Neural progenitor cell (in vitro differentiated cells): ENCODE results near the gene RNF222. TPM values are rescaled to one million over a fixed set of nuclear protein-coding genes. Genes with fewer than 3 reads are reported as not detected.

Experiments
- DNase-seq: peaks from one replicate; pipeline ENCODE4 v3.0.0-alpha.2; 2016; ENCODE audit warnings: low spot score
- H2AFZ ChIP-seq: fragments of 200-600 bp; sonication (generic); replicated peaks from 2 replicates; pipeline ENCODE4 v1.6.1; 2016; ENCODE audit warnings: antibody characterized with exemption
- H3F3A ChIP-seq: fragments of 200-600 bp; sonication (generic); 2 replicates; pipeline ENCODE4 v1.6.1; 2016; ENCODE audit warnings: antibody characterized with exemption, low read depth
- H3K27ac ChIP-seq: fragments of 200-600 bp; sonication (generic); 2 replicates; pipeline ENCODE4 v1.5.1; 2016; ENCODE audit warnings: mild to moderate bottlenecking
- H3K27me3 ChIP-seq: fragments of 200-600 bp; sonication (generic); 2 replicates; pipeline ENCODE4 v1.6.1; 2016; ENCODE audit warnings: mild to moderate bottlenecking, moderate library complexity
- H3K36me3 ChIP-seq: fragments of 200-600 bp; sonication (generic); 2 replicates; pipeline ENCODE4 v1.5.1; 2016
- H3K4me1 ChIP-seq: fragments of 200-600 bp; sonication (generic); 2 replicates; pipeline ENCODE4 v1.6.1; 2016; ENCODE audit warnings: mixed run types
- H3K4me2 ChIP-seq: fragments of 200-600 bp; sonication (generic); 2 replicates; pipeline ENCODE4 v1.6.1; 2016
- H3K4me3 ChIP-seq: fragments of 200-600 bp; sonication (generic); 2 replicates; pipeline ENCODE4 v1.5.1; 2016
- H3K79me2 ChIP-seq: fragments of 200-600 bp; sonication (generic); 2 replicates; pipeline ENCODE4 v1.6.1; 2016; ENCODE audit warnings: low read depth
- H3K9ac ChIP-seq: fragments of 200-600 bp; sonication (generic); 2 replicates; pipeline ENCODE4 v1.6.1; 2016
- H3K9me3 ChIP-seq: fragments of 200-600 bp; sonication (generic); 2 replicates; pipeline ENCODE4 v1.5.1; 2016; ENCODE audit warnings: low read depth
- H4K20me1 ChIP-seq: fragments of 200-600 bp; sonication (generic); 2 replicates; pipeline ENCODE4 v1.6.1; 2016; ENCODE audit warnings: low read depth
- H3K27ac Mint-ChIP-seq: 3 replicates; pipeline ENCODE4 v1.8.0; 2021; ENCODE audit warnings: mixed read lengths
- H3K27me3 Mint-ChIP-seq: 2 replicates; pipeline ENCODE4 v1.8.0; 2022; ENCODE audit warnings: low read depth, mild to moderate bottlenecking, inconsistent platforms, moderate library complexity, mixed read lengths; ENCODE audit not compliant: insufficient read depth
- H3K36me3 Mint-ChIP-seq: 3 replicates; pipeline ENCODE4 v1.8.0; 2021; ENCODE audit warnings: mixed read lengths
- H3K4me1 Mint-ChIP-seq: 3 replicates; pipeline ENCODE4 v1.8.0; 2021; ENCODE audit warnings: mixed read lengths
- H3K4me3 Mint-ChIP-seq: 3 replicates; pipeline ENCODE4 v1.8.0; 2021; ENCODE audit warnings: mild to moderate bottlenecking, moderate library complexity, mixed read lengths
- H3K9me3 Mint-ChIP-seq: 3 replicates; pipeline ENCODE4 v1.8.0; 2020; ENCODE audit warnings: mixed read lengths
- CTCF ChIP-seq: fragments of 200-600 bp; sonication (generic); IDR thresholded peaks from 2 replicates; pipeline ENCODE4 v1.5.1; 2017; ENCODE audit warnings: antibody characterized with exemption, mild to moderate bottlenecking
- EZH2 ChIP-seq: fragments of 200-600 bp; sonication (generic); IDR thresholded peaks from 2 replicates; pipeline ENCODE4 v1.6.1; 2017; ENCODE audit warnings: antibody characterized with exemption, mild to moderate bottlenecking, moderate library complexity
- EZH2phosphoT487 ChIP-seq: fragments of 200-600 bp; sonication (generic); IDR thresholded peaks from 2 replicates; pipeline ENCODE4 v1.6.1; 2017; ENCODE audit warnings: antibody characterized with exemption
- total RNA-seq: library from RNA; depleted of rRNA; stranded (reverse); fragments of >200 nt; gene quantifications from 2 replicates; pipeline ENCODE4 v1.2.3, GENCODE V29; 2015; ENCODE audit warnings: low replicate concordance

The RNF222 gene
- total RNA-seq, 1 donor from 2014 or later, result not detected

DNA sequence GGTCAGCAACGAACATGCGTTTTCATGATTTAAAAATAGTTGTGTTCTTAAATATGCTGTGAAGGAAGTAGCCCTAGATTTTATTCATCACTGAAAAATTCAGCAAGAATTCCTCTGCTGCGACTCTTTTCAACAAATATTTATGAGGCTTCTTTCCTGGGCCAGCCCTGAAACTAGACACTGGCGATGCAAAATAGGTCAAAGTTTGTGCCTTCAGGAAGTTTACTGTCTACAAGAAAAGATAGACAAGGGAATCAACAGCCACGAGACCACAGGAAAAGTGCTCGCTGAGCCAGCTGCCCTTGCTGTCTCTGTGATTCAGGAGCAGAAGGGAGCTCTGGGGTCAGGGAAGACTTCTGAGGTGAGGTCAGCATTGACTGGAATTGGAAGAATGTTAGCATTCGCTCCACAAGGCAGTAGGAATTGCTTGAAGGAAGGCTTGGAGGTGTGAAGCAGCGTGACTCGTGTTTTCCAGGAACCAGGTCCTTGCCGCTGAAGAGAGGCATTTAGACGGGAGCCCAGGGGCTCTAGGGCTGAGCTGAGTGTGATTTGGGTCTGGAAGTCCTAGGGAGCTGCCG, 12.7 kb downstream of the RNF222 start:
- Mint-ChIP-seq H3K4me3 (peak overlapping the region; percentile 100), H3K27me3 (no peaks in the 10 kb centered on the region), H3K4me1 (peaks cover 27% of the 10 kb centered on the region), H3K36me3 (peaks cover 12% of the 10 kb centered on the region), H3K9me3 (no peaks in the 10 kb centered on the region), H3K27ac (no peak overlapping the region)
- peak; percentile 21 for DNase-seq
- TF ChIP-seq CTCF (no peak), EZH2 (no peak), EZH2phosphoT487 (no peak)
- Histone ChIP-seq H3K36me3 (peaks cover 13% of the 10 kb centered on the region), H3K27me3 (no peaks in the 10 kb centered on the region), H3K4me3 (peak overlapping the region; percentile 91), H3K4me2 (no peak overlapping the region), H4K20me1 (peaks cover 30% of the 10 kb centered on the region), H2AFZ (no peak overlapping the region), H3F3A (peaks cover 39% of the 10 kb centered on the region), H3K4me1 (peaks cover 17% of the 10 kb centered on the region), H3K79me2 (peaks cover 39% of the 10 kb centered on the region), H3K9me3 (no peaks in the 10 kb centered on the region), H3K27ac (no peak overlapping the region), H3K9ac (no peak overlapping the region)

- TF ChIP-seq EZH2phosphoT487, result peak; percentile 60
- peak; percentile 24 for TF ChIP-seq EZH2
- peak; percentile 88 for TF ChIP-seq CTCF
- DNase-seq, result peak; percentile 100
- peak within 1 kb of the TSS; percentile 83 for H3K27ac ChIP-seq
Observed at GRCh38 chr17:8383143-8383822, 14.3 kb downstream of the RNF222 start, which contains the start of gene RPL26. Gene RPL26 (minus strand): TSS chr17:8383193. CDS start chr17:8382310, 883 bp downstream.

GRCh38 chr17:8382880-8383142, 14.8 kb downstream of the RNF222 start:
- Histone ChIP-seq H3K9ac (peak overlapping the region; percentile 99), H3K27me3 (no peaks in the 10 kb centered on the region), H3K4me2 (peak overlapping the region; percentile 93), H3K79me2 (peaks cover 56% of the 10 kb centered on the region), H3K4me3 (peak overlapping the region; percentile 91), H2AFZ (peak overlapping the region; percentile 59), H4K20me1 (peaks cover 51% of the 10 kb centered on the region), H3K4me1 (peaks cover 17% of the 10 kb centered on the region), H3K36me3 (peaks cover 19% of the 10 kb centered on the region), H3K9me3 (no peaks in the 10 kb centered on the region), H3K27ac (peak overlapping the region; percentile 83), H3F3A (peaks cover 60% of the 10 kb centered on the region)
- peak overlapping the region; percentile 96 for H3K27ac Mint-ChIP-seq
- peaks cover 17% of the 10 kb centered on the region for H3K36me3 Mint-ChIP-seq
- H3K27me3 Mint-ChIP-seq, result no peaks in the 10 kb centered on the region
- peaks cover 30% of the 10 kb centered on the region for H3K4me1 Mint-ChIP-seq
- peak overlapping the region; percentile 100 for H3K4me3 Mint-ChIP-seq
- DNase-seq, result no peak
- TF ChIP-seq CTCF (no peak), EZH2phosphoT487 (no peak), EZH2 (no peak)
- no peaks in the 10 kb centered on the region for H3K9me3 Mint-ChIP-seq

More at GRCh38 chr17:8383143-8383822, 14.3 kb downstream of the RNF222 start, which contains the start of gene RPL26:
- peaks cover 17% of the 10 kb centered on the region for H3K4me1 ChIP-seq
- peaks cover 55% of the 10 kb centered on the region for H3K79me2 ChIP-seq
- Mint-ChIP-seq H3K27me3 (no peaks in the 10 kb centered on the region), H3K9me3 (no peaks in the 10 kb centered on the region), H3K36me3 (peaks cover 17% of the 10 kb centered on the region), H3K4me1 (peaks cover 30% of the 10 kb centered on the region), H3K4me3 (peak within 1 kb of the TSS; percentile 100), H3K27ac (peak within 1 kb of the TSS; percentile 96)
- peaks cover 46% of the 10 kb centered on the region for H4K20me1 ChIP-seq
- peak within 1 kb of the TSS; percentile 91 for H2AFZ ChIP-seq
- H3K27me3 ChIP-seq, result no peaks in the 10 kb centered on the region
- H3K36me3 ChIP-seq, result peaks cover 19% of the 10 kb centered on the region
- H3K4me3 ChIP-seq, result peak within 1 kb of the TSS; percentile 91
- H3F3A ChIP-seq, result peaks cover 55% of the 10 kb centered on the region
- peak within 1 kb of the TSS; percentile 93 for H3K4me2 ChIP-seq
- no peaks in the 10 kb centered on the region for H3K9me3 ChIP-seq
- peak within 1 kb of the TSS; percentile 99 for H3K9ac ChIP-seq
